Measurements from ENCODE around the gene CRYBB2. TPM values are rescaled to one million over a fixed set of nuclear protein-coding genes. Genes with fewer than 3 reads are reported as not detected.
A peak's percentile ranks its signal among the peaks of the same experiment; 100 is the strongest.
"Not testable (repeated sequence)": the region's sequence is repeated elsewhere in the genome, so short reads cannot be mapped to it uniquely, and the experiment has no call there.

CRYBB2 gene
- total RNA-seq, 2 experiments from 2014 or later = not detected

DNA sequence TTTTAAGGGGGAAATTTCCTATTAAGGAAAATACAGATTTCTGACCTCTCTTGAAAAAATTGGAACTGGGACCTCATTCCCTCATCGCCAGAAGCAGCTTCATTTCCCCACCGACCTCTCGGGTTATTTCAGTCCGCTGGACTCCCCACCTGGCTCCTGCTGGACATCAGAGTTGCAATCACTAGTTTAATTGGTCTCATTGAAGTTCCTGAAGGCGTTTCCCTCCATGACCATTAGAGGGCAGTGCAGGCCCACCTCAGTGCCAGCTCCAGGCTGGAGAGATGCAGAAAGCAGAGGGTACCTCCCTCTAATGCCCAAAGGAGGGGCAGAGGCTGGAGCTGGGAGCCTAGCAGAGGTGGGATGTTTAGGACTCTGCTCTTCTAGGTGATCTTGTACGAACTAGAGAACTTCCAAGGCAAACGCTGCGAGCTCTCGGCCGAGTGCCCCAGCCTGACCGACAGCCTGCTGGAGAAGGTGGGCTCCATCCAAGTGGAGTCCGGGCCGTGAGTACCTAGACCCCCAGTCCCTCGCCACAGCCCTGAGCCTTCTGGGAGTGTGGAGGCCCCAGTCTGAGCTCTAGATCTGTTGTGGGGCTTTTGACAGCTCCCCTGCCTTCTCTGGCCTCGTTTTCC is 17.0 kb upstream of the CRYBB2 start:
- Histone ChIP-seq H3K27ac (ENCODE audit: low read depth in 1 of 2, low read length in 2 of 2) (no peak overlapping the region), H3K27me3 (ENCODE audit: control insufficient read depth in 1 of 2, insufficient read depth in 2 of 2, low read length in 2 of 2) (no peaks in the 10 kb centered on the region), H3K4me1 (ENCODE audit: insufficient read depth, low read length) (no peaks in the 10 kb centered on the region), H3K36me3 (ENCODE audit: insufficient read depth, low read length) (no peaks in the 10 kb centered on the region), H3K4me3 (ENCODE audit: low read length) (no peak overlapping the region), H3K9me3 (ENCODE audit: control insufficient read depth in 1 of 2, insufficient read depth in 1 of 2, low read length in 2 of 2) (no peaks in the 10 kb centered on the region)
- Mint-ChIP-seq H3K36me3 (ENCODE audit: low read depth) (peaks cover 2% of the 10 kb centered on the region), H3K27me3 (no peaks in the 10 kb centered on the region), H3K4me1 (ENCODE audit: low read depth) (no peaks in the 10 kb centered on the region), H3K4me3 (no peak overlapping the region), H3K9me3 (no peaks in the 10 kb centered on the region), H3K27ac (no peak overlapping the region)
- DNase-seq = peak; percentile 16 to 68 (median 41)
- peak; percentile 61 for ATAC-seq (ENCODE audit: poor library complexity)
- TF ChIP-seq, protein P1, sequence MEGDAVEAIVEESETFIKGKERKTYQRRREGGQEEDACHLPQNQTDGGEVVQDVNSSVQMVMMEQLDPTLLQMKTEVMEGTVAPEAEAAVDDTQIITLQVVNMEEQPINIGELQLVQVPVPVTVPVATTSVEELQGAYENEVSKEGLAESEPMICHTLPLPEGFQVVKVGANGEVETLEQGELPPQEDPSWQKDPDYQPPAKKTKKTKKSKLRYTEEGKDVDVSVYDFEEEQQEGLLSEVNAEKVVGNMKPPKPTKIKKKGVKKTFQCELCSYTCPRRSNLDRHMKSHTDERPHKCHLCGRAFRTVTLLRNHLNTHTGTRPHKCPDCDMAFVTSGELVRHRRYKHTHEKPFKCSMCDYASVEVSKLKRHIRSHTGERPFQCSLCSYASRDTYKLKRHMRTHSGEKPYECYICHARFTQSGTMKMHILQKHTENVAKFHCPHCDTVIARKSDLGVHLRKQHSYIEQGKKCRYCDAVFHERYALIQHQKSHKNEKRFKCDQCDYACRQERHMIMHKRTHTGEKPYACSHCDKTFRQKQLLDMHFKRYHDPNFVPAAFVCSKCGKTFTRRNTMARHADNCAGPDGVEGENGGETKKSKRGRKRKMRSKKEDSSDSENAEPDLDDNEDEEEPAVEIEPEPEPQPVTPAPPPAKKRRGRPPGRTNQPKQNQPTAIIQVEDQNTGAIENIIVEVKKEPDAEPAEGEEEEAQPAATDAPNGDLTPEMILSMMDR (IDR thresholded peaks at IDR 0.05) = peak; percentile 90
- intact Hi-C loops (cut with DNase I, micrococcal nuclease) = loop anchor here in 1 of 2 experiments (5.0 kb wide), 1 partner anchor 1160 kb away; no protein-coding TSS in a partner anchor
- ChIA-PET POLR2A (no interaction called here), CTCF (interaction anchor here (0.6 to 1.1 kb wide), 5 partner anchors 9 to 38 kb away, joined by 3 to 5 read pairs (median 3); no protein-coding TSS in a partner anchor)

DNA sequence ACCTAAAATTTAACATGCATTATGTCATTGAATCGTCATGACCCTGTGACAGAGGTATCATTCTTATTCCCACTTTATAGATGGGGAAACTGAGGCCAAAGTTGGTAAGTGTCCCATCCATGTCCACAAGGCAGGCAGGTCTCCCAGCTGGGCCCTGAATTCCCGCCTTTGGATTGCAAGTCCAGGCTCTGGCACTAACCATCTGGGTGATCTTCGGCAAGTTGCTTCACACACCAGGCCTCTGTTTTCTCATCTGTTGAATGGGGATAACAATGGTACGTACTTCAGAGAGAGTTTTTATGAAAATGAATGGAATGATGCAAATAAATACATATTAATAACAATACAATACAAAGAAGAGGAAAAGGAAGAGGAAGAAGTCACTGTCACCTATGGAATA is 16.4 kb upstream of the CRYBB2 start:
- H3K4me3 ChIP-seq (ENCODE audit: low read length) = no peak overlapping the region
- H3K27me3 Mint-ChIP-seq = no peaks in the 10 kb centered on the region
- no peaks in the 10 kb centered on the region for H3K4me1 ChIP-seq (ENCODE audit: insufficient read depth, low read length)
- TF ChIP-seq, protein P1 (IDR thresholded peaks at IDR 0.05) = no peak
- H3K27ac Mint-ChIP-seq = no peak overlapping the region
- H3K27me3 ChIP-seq (ENCODE audit: control insufficient read depth in 1 of 2, insufficient read depth in 2 of 2, low read length in 2 of 2) = no peaks in the 10 kb centered on the region
- no peaks in the 10 kb centered on the region for H3K4me1 Mint-ChIP-seq (ENCODE audit: low read depth)
- H3K9me3 Mint-ChIP-seq = no peaks in the 10 kb centered on the region
- intact Hi-C loops (cut with DNase I, micrococcal nuclease) = loop anchor here in 1 of 2 experiments (5.0 kb wide), 1 partner anchor 1159 kb away; no protein-coding TSS in a partner anchor
- no peaks in the 10 kb centered on the region for H3K36me3 ChIP-seq (ENCODE audit: insufficient read depth, low read length)
- H3K27ac ChIP-seq (ENCODE audit: low read depth in 1 of 2, low read length in 2 of 2) = no peak overlapping the region
- H3K36me3 Mint-ChIP-seq (ENCODE audit: low read depth) = no peaks in the 10 kb centered on the region
- H3K9me3 ChIP-seq (ENCODE audit: control insufficient read depth in 1 of 2, insufficient read depth in 1 of 2, low read length in 2 of 2) = no peaks in the 10 kb centered on the region
- ChIA-PET POLR2A (no interaction called here), CTCF (interaction anchor here (0.7 to 0.8 kb wide), 2 partner anchors 9 to 13 kb away, joined by 4 to 5 read pairs; no protein-coding TSS in a partner anchor)
- H3K4me3 Mint-ChIP-seq = no peak overlapping the region
- DNase-seq (no peak), ATAC-seq (ENCODE audit: poor library complexity) (no peak)

- POLR2A ChIA-PET; H3K4me1 Mint-ChIP-seq (ENCODE audit: low read depth); H3K4me1 ChIP-seq (ENCODE audit: insufficient read depth, low read length); H3K27ac Mint-ChIP-seq; H3K27ac ChIP-seq (ENCODE audit: low read depth in 1 of 2, low read length in 2 of 2); DNase-seq; H3K9me3 Mint-ChIP-seq; H3K36me3 Mint-ChIP-seq (ENCODE audit: low read depth); H3K4me3 Mint-ChIP-seq; H3K27me3 ChIP-seq (ENCODE audit: control insufficient read depth in 1 of 2, insufficient read depth in 2 of 2, low read length in 2 of 2); H3K36me3 ChIP-seq (ENCODE audit: insufficient read depth, low read length); H3K4me3 ChIP-seq (ENCODE audit: low read length); H3K9me3 ChIP-seq (ENCODE audit: control insufficient read depth in 1 of 2, insufficient read depth in 1 of 2, low read length in 2 of 2); H3K27me3 Mint-ChIP-seq; ATAC-seq (ENCODE audit: poor library complexity); CTCF ChIA-PET: not testable (repeated sequence)
- intact Hi-C loops (cut with DNase I, micrococcal nuclease) = loop anchor here in 1 of 2 experiments (5.0 kb wide), 1 partner anchor 1158 kb away; no protein-coding TSS in a partner anchor
Observed at GRCh38 chr22:25204547-25204946, 14.9 kb upstream of the CRYBB2 start.

- H3K9me3 Mint-ChIP-seq = no peaks in the 10 kb centered on the region
- TF ChIP-seq, protein P1 (IDR thresholded peaks at IDR 0.05) = no peak
- Histone ChIP-seq H3K27ac (ENCODE audit: low read depth in 1 of 2, low read length in 2 of 2) (no peak overlapping the region), H3K9me3 (ENCODE audit: control insufficient read depth in 1 of 2, insufficient read depth in 1 of 2, low read length in 2 of 2) (no peaks in the 10 kb centered on the region), H3K4me1 (ENCODE audit: insufficient read depth, low read length) (no peaks in the 10 kb centered on the region), H3K4me3 (ENCODE audit: low read length) (no peak overlapping the region), H3K36me3 (ENCODE audit: insufficient read depth, low read length) (no peaks in the 10 kb centered on the region), H3K27me3 (ENCODE audit: control insufficient read depth in 1 of 2, insufficient read depth in 2 of 2, low read length in 2 of 2) (no peaks in the 10 kb centered on the region)
- ChIA-PET CTCF (no interaction called here), POLR2A (no interaction called here)
- ATAC-seq (ENCODE audit: poor library complexity) = no peak
- no peaks in the 10 kb centered on the region for H3K27me3 Mint-ChIP-seq
- DNase-seq = no peak
- H3K27ac Mint-ChIP-seq = no peak overlapping the region
- H3K4me1 Mint-ChIP-seq (ENCODE audit: low read depth) = no peaks in the 10 kb centered on the region
- intact Hi-C loops (cut with DNase I, micrococcal nuclease) = no loop called here
- H3K4me3 Mint-ChIP-seq = no peak overlapping the region
- H3K36me3 Mint-ChIP-seq (ENCODE audit: low read depth) = no peaks in the 10 kb centered on the region
Observed at GRCh38 chr22:25205847-25206246, 13.6 kb upstream of the CRYBB2 start.

Data from CD4-positive, alpha-beta T cell (primary cell).